Right atrium auricular region (tissue), 2 donors: ENCODE data around the gene TMPRSS13. TPM values are rescaled to one million over a fixed set of nuclear protein-coding genes. Genes with fewer than 3 reads are reported as not detected.

Source experiments
- DNase-seq: peaks from one replicate; pipeline ENCODE4 v3.0.0-alpha.2; 2019; ENCODE audit warnings: low spot score
- H3K27ac ChIP-seq, 2 donors: fragments of 200-600 bp; sonication (generic); 1 replicate in 1 of 2; 2 replicates in 1 of 2; pipeline ENCODE4 v1.5.1; 2016 to 2019
- H3K27me3 ChIP-seq, 2 donors: fragments of 200-600 bp; sonication (generic); one replicate each; pipeline versions ENCODE4 v1.5.1 to v1.6.0; 2017 to 2019
- H3K36me3 ChIP-seq: fragments of 200-600 bp; sonication (generic); one replicate; pipeline ENCODE4 v1.5.1; 2016
- H3K4me1 ChIP-seq, 2 donors: fragments of 200-600 bp; sonication (generic); one replicate each; pipeline versions ENCODE4 v1.5.1 to v1.6.0; 2017 to 2019
- H3K4me3 ChIP-seq, 2 donors: fragments of 200-600 bp; sonication (generic); 1 replicate in 1 of 2; 2 replicates in 1 of 2; pipeline ENCODE4 v1.5.1; 2017 to 2019; ENCODE audit warnings: mild to moderate bottlenecking in 1 of 2, moderate library complexity in 1 of 2
- H3K9me3 ChIP-seq, 2 donors: fragments of 200-600 bp; sonication (generic); one replicate each; pipeline ENCODE4 v1.5.1; 2019
- CTCF ChIP-seq, 2 donors: fragments of 200-600 bp; sonication (generic); IDR thresholded peaks; one replicate each; pipeline ENCODE4 v1.5.1; 2019; ENCODE audit warnings: antibody characterized with exemption in 2 of 2
- total RNA-seq, 2 donors: library from RNA; depleted of rRNA; stranded (reverse); fragments of >200 nt; gene quantifications; one replicate each; pipeline ENCODE4 v1.1.0, GENCODE V29; 2016

The TMPRSS13 gene
- total RNA-seq, 2 donors from 2014 or later = not detected

GRCh38 chr11:117919341-117919740, 9.9 kb downstream of the TMPRSS13 start:
- Histone ChIP-seq H3K4me1 (no peaks in the 10 kb centered on the region), H3K27ac (no peak overlapping the region), H3K4me3 (no peak overlapping the region), H3K9me3 (no peaks in the 10 kb centered on the region), H3K36me3 (no peaks in the 10 kb centered on the region), H3K27me3 (no peaks in the 10 kb centered on the region)
- TF ChIP-seq CTCF (IDR thresholded peaks at IDR 0.05) = no peak
- no peak for DNase-seq

GRCh38 chr11:117918366-117919255, 10.6 kb downstream of the TMPRSS13 start:
- Histone ChIP-seq H3K27me3 (no peaks in the 10 kb centered on the region), H3K27ac (no peak overlapping the region), H3K36me3 (no peaks in the 10 kb centered on the region), H3K4me3 (no peak overlapping the region), H3K9me3 (no peaks in the 10 kb centered on the region), H3K4me1 (no peaks in the 10 kb centered on the region)
- DNase-seq = no peak
- no peak for TF ChIP-seq CTCF (IDR thresholded peaks at IDR 0.05)

GRCh38 chr11:117917591-117918151, 11.5 kb downstream of the TMPRSS13 start:
- H3K4me3 ChIP-seq = no peak overlapping the region
- no peak overlapping the region for H3K27ac ChIP-seq
- DNase-seq = no peak
- H3K36me3 ChIP-seq = no peaks in the 10 kb centered on the region
- no peaks in the 10 kb centered on the region for H3K27me3 ChIP-seq
- no peaks in the 10 kb centered on the region for H3K4me1 ChIP-seq
- TF ChIP-seq CTCF (IDR thresholded peaks at IDR 0.05) = no peak
- H3K9me3 ChIP-seq = no peaks in the 10 kb centered on the region

- Histone ChIP-seq H3K9me3 (no peaks in the 10 kb centered on the region), H3K36me3 (no peaks in the 10 kb centered on the region), H3K27me3 (no peaks in the 10 kb centered on the region), H3K4me3 (no peak overlapping the region), H3K4me1 (no peaks in the 10 kb centered on the region), H3K27ac (no peak overlapping the region)
- TF ChIP-seq CTCF (IDR thresholded peaks at IDR 0.05) = no peak
- DNase-seq = no peak
Measured at GRCh38 chr11:117916956-117917355, 12.2 kb downstream of the TMPRSS13 start.

GRCh38 chr11:117915672-117916235, 13.4 kb downstream of the TMPRSS13 start:
- DNase-seq = no peak
- TF ChIP-seq CTCF (IDR thresholded peaks at IDR 0.05) = no peak
- no peak overlapping the region for H3K27ac ChIP-seq
- H3K4me1 ChIP-seq = no peaks in the 10 kb centered on the region
- no peaks in the 10 kb centered on the region for H3K27me3 ChIP-seq
- H3K4me3 ChIP-seq = no peak overlapping the region
- no peaks in the 10 kb centered on the region for H3K9me3 ChIP-seq
- H3K36me3 ChIP-seq = no peaks in the 10 kb centered on the region
